Measurements from ENCODE around the gene ITGA7. TPM values are rescaled to one million over a fixed set of nuclear protein-coding genes. Genes with fewer than 3 reads are reported as not detected.

The ITGA7 gene
- total RNA-seq, 1 donor from 2014 or later: 1.1 TPM

DNA sequence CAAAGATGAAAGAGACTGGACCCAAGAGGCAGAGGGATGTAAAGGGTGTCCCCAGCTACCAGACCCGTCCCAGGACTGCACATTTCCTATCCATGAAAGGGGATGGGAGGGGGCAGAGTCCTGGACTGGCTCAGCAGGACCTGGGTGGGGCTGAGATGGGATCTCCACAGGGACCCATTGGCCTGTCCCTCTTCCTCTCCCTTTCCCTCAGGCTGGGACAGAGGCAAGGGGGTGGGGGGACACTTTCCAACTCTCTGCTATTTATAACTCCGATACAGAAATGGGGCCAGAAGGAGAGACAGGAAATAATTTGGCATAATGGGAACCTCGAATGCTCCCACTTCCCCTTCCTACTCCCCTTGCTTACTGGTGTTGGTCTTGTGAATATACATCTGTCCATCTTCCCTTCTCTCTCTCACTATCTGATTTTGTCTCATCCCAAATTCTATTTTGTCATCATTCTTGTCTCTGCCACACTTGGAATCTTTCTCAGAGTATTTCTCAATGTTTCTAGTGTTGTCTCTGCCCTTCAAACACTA lies 1.1 kb upstream of the ITGA7 start:
- intact Hi-C loops (cut with micrococcal nuclease): loop anchor here (1.0 kb wide), 1 partner anchor 8 kb away; the partner anchor contains the start of gene BLOC1S1
- Mint-ChIP-seq H3K4me3 (peak overlapping the region; percentile 78), H3K27ac (no peak overlapping the region), H3K4me1 (ENCODE audit: low read depth) (peaks cover 21% of the 10 kb centered on the region), H3K36me3 (ENCODE audit: low read depth) (no peaks in the 10 kb centered on the region), H3K9me3 (no peaks in the 10 kb centered on the region), H3K27me3 (ENCODE audit: insufficient read depth) (peaks cover 62% of the 10 kb centered on the region)
- no peak for DNase-seq (ENCODE audit: low spot score)

GRCh38 chr12:55707219-55707671 lies 459 bp downstream of the ITGA7 start:
- Mint-ChIP-seq H3K36me3 (ENCODE audit: low read depth) (no peaks in the 10 kb centered on the region), H3K4me1 (ENCODE audit: low read depth) (peaks cover 21% of the 10 kb centered on the region), H3K27me3 (ENCODE audit: insufficient read depth) (peaks cover 56% of the 10 kb centered on the region), H3K9me3 (no peaks in the 10 kb centered on the region), H3K27ac (no peak overlapping the region), H3K4me3 (peak overlapping the region; percentile 78)
- DNase-seq (ENCODE audit: low spot score): no peak
- intact Hi-C loops (cut with micrococcal nuclease): no loop called here

DNA sequence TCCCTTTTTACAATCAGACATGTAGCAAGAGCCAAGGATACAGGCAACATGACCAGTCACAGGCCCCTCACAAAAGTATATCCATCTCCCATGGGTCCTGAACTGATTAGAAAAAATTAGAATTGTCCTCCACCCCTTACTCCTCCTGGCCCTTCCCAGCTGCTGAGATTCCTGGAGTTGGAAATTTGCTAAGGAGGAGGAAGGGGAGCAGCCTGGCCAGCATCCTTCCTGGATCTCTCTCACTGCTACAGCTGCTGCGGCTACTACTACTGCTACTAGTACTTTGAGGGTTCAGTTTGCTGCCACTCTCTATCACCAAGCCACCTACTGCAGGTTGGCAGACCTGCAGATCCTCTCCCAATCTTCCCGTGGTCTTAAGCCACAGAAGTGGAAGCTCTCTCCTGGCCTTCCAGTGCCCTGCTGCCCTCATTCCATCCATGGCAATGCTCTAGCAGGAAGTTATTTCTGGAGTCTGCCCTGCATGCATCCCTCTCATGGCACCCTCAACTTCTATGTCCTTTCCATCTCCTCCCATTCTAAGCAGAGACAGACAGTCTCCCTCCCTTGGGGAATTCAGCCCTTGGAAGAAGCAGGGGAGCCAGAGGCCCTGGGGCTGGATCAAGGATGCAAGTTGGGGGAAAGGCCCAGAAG lies 1.0 kb downstream of the ITGA7 start:
- no peaks in the 10 kb centered on the region for H3K9me3 Mint-ChIP-seq
- no peak for DNase-seq (ENCODE audit: low spot score)
- peaks cover 50% of the 10 kb centered on the region for H3K27me3 Mint-ChIP-seq (ENCODE audit: insufficient read depth)
- peaks cover 21% of the 10 kb centered on the region for H3K4me1 Mint-ChIP-seq (ENCODE audit: low read depth)
- no peaks in the 10 kb centered on the region for H3K36me3 Mint-ChIP-seq (ENCODE audit: low read depth)
- intact Hi-C loops (cut with micrococcal nuclease): no loop called here
- no peak overlapping the region for H3K27ac Mint-ChIP-seq
- peak overlapping the region; percentile 78 for H3K4me3 Mint-ChIP-seq

DNA sequence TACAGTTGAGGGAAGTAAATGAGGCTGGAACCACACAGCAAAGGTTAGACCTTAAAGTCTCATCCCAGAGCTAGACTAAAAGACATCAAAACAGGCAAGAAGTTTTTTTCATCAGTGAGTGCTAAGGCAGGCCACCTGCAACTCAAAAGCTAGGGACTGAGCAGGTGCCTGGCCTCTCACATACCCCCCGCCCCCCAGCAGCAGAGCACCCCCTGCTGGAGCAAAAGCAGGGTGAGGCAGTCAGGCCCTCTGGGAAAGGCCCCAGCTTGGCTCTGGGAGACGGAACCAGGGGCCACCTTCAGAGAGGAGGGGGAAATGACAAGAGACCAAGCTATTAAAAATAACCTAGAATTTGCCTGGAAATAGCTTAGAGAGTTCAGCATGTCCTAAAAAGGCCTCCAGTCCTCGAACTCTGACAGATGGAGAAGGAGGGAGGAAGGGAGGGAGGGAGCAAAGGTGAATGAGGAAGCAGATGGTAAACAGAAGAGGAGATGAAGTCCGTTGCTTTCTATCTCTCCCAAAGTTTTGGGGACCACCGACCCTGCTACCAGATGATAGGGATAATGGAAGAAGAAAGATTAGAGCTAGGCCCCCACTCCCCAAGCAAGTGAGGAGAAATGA lies 1.8 kb downstream of the ITGA7 start:
- Mint-ChIP-seq H3K27ac (no peak overlapping the region), H3K4me1 (ENCODE audit: low read depth) (peaks cover 21% of the 10 kb centered on the region), H3K36me3 (ENCODE audit: low read depth) (no peaks in the 10 kb centered on the region), H3K27me3 (ENCODE audit: insufficient read depth) (peaks cover 46% of the 10 kb centered on the region), H3K4me3 (no peak overlapping the region), H3K9me3 (no peaks in the 10 kb centered on the region)
- intact Hi-C loops (cut with micrococcal nuclease): no loop called here
- no peak for DNase-seq (ENCODE audit: low spot score)

DNA sequence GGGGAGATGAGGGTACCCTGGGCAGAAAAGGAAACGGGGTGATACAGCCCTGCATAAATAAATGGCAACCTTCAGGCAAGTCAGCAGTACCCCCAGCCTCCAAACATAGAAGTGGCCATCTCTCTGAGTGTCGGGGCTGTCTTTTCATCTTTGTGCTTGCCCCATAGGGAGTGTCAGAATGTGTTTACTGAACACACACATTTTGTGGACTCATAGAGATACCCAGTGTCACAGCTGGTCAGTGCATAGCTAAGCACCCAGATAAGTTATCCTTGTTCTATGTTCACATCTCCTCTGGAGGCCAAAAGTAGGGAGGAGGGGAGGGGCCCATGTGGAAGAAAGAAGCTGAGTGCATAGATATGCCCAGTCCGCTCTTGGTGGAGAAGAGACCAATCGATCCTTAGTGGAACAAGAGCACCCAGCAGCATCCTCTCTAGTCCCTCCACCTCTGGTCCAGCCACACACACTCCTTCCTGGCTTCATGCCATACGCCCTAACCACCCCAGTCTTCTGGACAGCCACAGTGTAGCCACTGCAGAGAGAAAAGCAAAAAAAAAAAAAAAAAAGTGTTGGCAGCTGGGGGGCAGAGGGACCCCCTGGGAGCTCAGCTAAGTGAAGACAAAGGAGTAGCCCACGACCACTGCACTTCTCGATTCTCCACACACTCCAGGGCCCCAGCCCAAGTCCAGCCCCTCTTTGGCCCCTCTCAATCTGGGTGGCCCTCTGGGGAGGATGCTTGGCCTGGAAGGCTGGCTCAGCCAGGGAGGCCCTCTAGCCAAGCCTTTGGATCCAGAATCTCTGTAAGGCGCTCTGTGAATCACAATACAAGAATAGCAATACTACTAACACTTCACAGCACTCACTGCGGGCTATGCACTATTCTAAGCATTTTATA lies 2.6 kb downstream of the ITGA7 start:
- no peak overlapping the region for H3K4me3 Mint-ChIP-seq
- peaks cover 40% of the 10 kb centered on the region for H3K27me3 Mint-ChIP-seq (ENCODE audit: insufficient read depth)
- intact Hi-C loops (cut with micrococcal nuclease): no loop called here
- H3K36me3 Mint-ChIP-seq (ENCODE audit: low read depth): no peaks in the 10 kb centered on the region
- no peak overlapping the region for H3K27ac Mint-ChIP-seq
- DNase-seq (ENCODE audit: low spot score): no peak
- peaks cover 21% of the 10 kb centered on the region for H3K4me1 Mint-ChIP-seq (ENCODE audit: low read depth)
- no peaks in the 10 kb centered on the region for H3K9me3 Mint-ChIP-seq

- Mint-ChIP-seq H3K4me3 (no peak overlapping the region), H3K4me1 (ENCODE audit: low read depth) (peaks cover 19% of the 10 kb centered on the region), H3K27ac (no peak overlapping the region), H3K27me3 (ENCODE audit: insufficient read depth) (peaks cover 32% of the 10 kb centered on the region), H3K36me3 (ENCODE audit: low read depth) (no peaks in the 10 kb centered on the region), H3K9me3 (no peaks in the 10 kb centered on the region)
- DNase-seq (ENCODE audit: low spot score): no peak
- intact Hi-C loops (cut with micrococcal nuclease): no loop called here
Observed at GRCh38 chr12:55703901-55704761, 3.6 kb downstream of the ITGA7 start.

- intact Hi-C loops (cut with micrococcal nuclease): no loop called here
- H3K27ac Mint-ChIP-seq: no peak overlapping the region
- no peak for DNase-seq (ENCODE audit: low spot score)
Observed at GRCh38 chr12:55703288-55703687, 4.4 kb downstream of the ITGA7 start.

GRCh38 chr12:55702861-55703260 lies 4.8 kb downstream of the ITGA7 start:
- Mint-ChIP-seq H3K36me3 (ENCODE audit: low read depth) (no peaks in the 10 kb centered on the region), H3K4me3 (no peak overlapping the region), H3K4me1 (ENCODE audit: low read depth) (peaks cover 7% of the 10 kb centered on the region), H3K9me3 (no peaks in the 10 kb centered on the region), H3K27ac (no peak overlapping the region), H3K27me3 (ENCODE audit: insufficient read depth) (peaks cover 20% of the 10 kb centered on the region)
- DNase-seq (ENCODE audit: low spot score): no peak
- intact Hi-C loops (cut with micrococcal nuclease): no loop called here

More at GRCh38 chr12:55703288-55703687, 4.4 kb downstream of the ITGA7 start:
- H3K27me3 Mint-ChIP-seq (ENCODE audit: insufficient read depth): peaks cover 23% of the 10 kb centered on the region
- no peaks in the 10 kb centered on the region for H3K9me3 Mint-ChIP-seq
- no peaks in the 10 kb centered on the region for H3K36me3 Mint-ChIP-seq (ENCODE audit: low read depth)
- no peak overlapping the region for H3K4me3 Mint-ChIP-seq
- H3K4me1 Mint-ChIP-seq (ENCODE audit: low read depth): peaks cover 11% of the 10 kb centered on the region

GRCh38 chr12:55700255-55701018 lies 7.3 kb downstream of the ITGA7 start:
- Mint-ChIP-seq H3K4me1 (ENCODE audit: low read depth) (no peaks in the 10 kb centered on the region), H3K4me3 (no peak overlapping the region), H3K36me3 (ENCODE audit: low read depth) (no peaks in the 10 kb centered on the region), H3K27me3 (ENCODE audit: insufficient read depth) (peaks cover 13% of the 10 kb centered on the region), H3K9me3 (no peaks in the 10 kb centered on the region), H3K27ac (no peak overlapping the region)
- DNase-seq (ENCODE audit: low spot score): no peak
- intact Hi-C loops (cut with micrococcal nuclease): no loop called here

GRCh38 chr12:55699471-55700055 lies 8.1 kb downstream of the ITGA7 start:
- no peaks in the 10 kb centered on the region for H3K36me3 Mint-ChIP-seq (ENCODE audit: low read depth)
- no peaks in the 10 kb centered on the region for H3K9me3 Mint-ChIP-seq
- H3K27me3 Mint-ChIP-seq (ENCODE audit: insufficient read depth): peaks cover 7% of the 10 kb centered on the region
- intact Hi-C loops (cut with micrococcal nuclease): no loop called here
- H3K4me1 Mint-ChIP-seq (ENCODE audit: low read depth): no peaks in the 10 kb centered on the region
- no peak for DNase-seq (ENCODE audit: low spot score)
- no peak overlapping the region for H3K27ac Mint-ChIP-seq
- no peak overlapping the region for H3K4me3 Mint-ChIP-seq

DNA sequence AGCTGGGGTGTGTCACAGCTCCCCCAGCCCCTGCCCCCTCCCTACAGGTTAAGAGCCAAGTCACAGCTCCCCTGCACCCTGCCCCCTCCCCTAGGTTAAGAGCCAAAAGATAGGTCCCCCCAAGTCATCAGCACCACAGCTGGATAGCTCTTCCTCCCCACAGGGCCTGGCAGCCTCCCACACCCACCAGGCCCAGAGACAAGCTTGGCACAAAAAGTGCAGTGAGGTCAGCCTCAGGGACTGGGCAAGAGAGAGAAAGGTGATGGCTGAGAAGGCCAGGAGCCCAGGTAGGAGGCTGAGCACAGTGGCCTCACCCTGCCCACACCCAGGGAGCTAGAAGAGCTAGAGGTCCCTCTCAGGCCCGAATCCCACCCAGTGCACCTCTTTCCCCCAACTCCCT lies 8.7 kb downstream of the ITGA7 start:
- intact Hi-C loops (cut with micrococcal nuclease): no loop called here
- Mint-ChIP-seq H3K27ac (no peak overlapping the region), H3K9me3 (no peaks in the 10 kb centered on the region), H3K4me1 (ENCODE audit: low read depth) (no peaks in the 10 kb centered on the region), H3K27me3 (ENCODE audit: insufficient read depth) (peaks cover 6% of the 10 kb centered on the region), H3K4me3 (no peak overlapping the region), H3K36me3 (ENCODE audit: low read depth) (no peaks in the 10 kb centered on the region)
- DNase-seq (ENCODE audit: low spot score): no peak
